GM19240 (cell line): Measurements from ENCODE around the gene HPSE2.

Source experiments
- DNase-seq: peaks from one replicate; pipeline ENCODE4 v3.0.0; 2011; ENCODE audit warnings: low spot score; ENCODE audit not compliant: insufficient read length

The HPSE2 gene

GRCh38 chr10:98624963-98625362 lies 610.7 kb downstream of the HPSE2 start:
- no peak for DNase-seq

GRCh38 chr10:98623176-98623575 lies 612.5 kb downstream of the HPSE2 start:
- DNase-seq, result no peak

GRCh38 chr10:98621630-98622029 lies 614.0 kb downstream of the HPSE2 start:
- no peak for DNase-seq

GRCh38 chr10:98620503-98620902 lies 615.1 kb downstream of the HPSE2 start:
- no peak for DNase-seq

- DNase-seq, result no peak
These were observed 616.2 kb downstream of the HPSE2 start for GRCh38 chr10:98619446-98619845.

GRCh38 chr10:98617906-98618520 lies 617.6 kb downstream of the HPSE2 start:
- DNase-seq, result no peak

- no peak for DNase-seq
These were observed 622.2 kb downstream of the HPSE2 start for GRCh38 chr10:98613446-98613845.

GRCh38 chr10:98611436-98611835 lies 624.2 kb downstream of the HPSE2 start:
- DNase-seq, result no peak

- DNase-seq, result no peak
These were observed 624.8 kb downstream of the HPSE2 start for GRCh38 chr10:98610836-98611235.

GRCh38 chr10:98610301-98610700 lies 625.4 kb downstream of the HPSE2 start:
- no peak for DNase-seq

- DNase-seq, result no peak
These were observed 626.4 kb downstream of the HPSE2 start for GRCh38 chr10:98609265-98609664.

GRCh38 chr10:98608411-98608810 lies 627.2 kb downstream of the HPSE2 start:
- DNase-seq, result no peak

GRCh38 chr10:98602224-98602623 lies 633.4 kb downstream of the HPSE2 start:
- DNase-seq, result no peak

GRCh38 chr10:98599032-98599610 lies 636.5 kb downstream of the HPSE2 start:
- no peak for DNase-seq

GRCh38 chr10:98596404-98596803 lies 639.2 kb downstream of the HPSE2 start:
- no peak for DNase-seq

- no peak for DNase-seq
These were observed 646.0 kb downstream of the HPSE2 start for GRCh38 chr10:98589691-98590090.

- DNase-seq, result no peak
These were observed 646.6 kb downstream of the HPSE2 start for GRCh38 chr10:98589007-98589406.

- DNase-seq, result no peak
These were observed 648.4 kb downstream of the HPSE2 start for GRCh38 chr10:98587156-98587837.

- no peak for DNase-seq
These were observed 649.6 kb downstream of the HPSE2 start for GRCh38 chr10:98586096-98586495.

GRCh38 chr10:98582363-98582762 lies 653.3 kb downstream of the HPSE2 start:
- DNase-seq, result no peak

GRCh38 chr10:98577578-98577977 lies 658.1 kb downstream of the HPSE2 start:
- no peak for DNase-seq

- DNase-seq, result no peak
These were observed 658.5 kb downstream of the HPSE2 start for GRCh38 chr10:98577168-98577567.

- no peak for DNase-seq
These were observed 659.6 kb downstream of the HPSE2 start for GRCh38 chr10:98576096-98576495.
